ENCODE results near the gene SYNRG.

Gene SYNRG

DNA sequence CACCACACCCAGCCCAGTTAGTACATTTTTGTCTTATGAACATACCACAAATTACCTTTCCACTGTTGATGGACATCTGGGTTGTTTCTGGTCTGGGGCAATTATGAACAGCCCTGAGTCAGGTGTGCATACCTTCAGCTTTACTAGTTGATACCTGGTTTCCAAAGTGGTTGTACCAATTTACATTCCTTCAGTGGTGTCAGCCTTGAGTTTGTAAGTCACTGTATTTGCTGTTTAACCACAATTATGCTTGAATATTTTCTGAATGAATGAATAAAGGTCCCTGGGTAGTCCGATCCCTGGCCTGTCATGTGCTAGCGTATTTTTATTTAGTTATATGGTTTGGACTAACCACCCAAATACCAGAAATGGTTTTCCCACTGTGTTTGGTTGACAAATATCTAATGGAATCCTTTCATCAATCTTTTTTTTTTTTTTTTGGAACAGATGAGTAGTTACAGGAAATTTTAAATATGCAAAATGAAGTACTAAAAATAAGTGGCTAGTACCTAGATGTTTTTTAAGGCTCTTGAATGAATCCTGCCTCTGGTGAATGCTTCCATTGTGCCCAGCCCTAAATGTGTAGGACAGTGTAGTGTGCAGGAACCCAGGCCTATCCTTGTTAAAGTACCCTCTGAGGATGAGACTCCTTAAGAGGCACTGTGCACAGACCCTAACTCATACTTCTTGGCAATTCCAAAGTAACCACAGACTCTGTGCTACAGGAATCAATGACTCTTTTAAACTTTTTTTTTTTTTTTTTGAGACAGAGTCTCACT, 115.8 kb downstream of the SYNRG start:
- no peak for DNase-seq

DNA sequence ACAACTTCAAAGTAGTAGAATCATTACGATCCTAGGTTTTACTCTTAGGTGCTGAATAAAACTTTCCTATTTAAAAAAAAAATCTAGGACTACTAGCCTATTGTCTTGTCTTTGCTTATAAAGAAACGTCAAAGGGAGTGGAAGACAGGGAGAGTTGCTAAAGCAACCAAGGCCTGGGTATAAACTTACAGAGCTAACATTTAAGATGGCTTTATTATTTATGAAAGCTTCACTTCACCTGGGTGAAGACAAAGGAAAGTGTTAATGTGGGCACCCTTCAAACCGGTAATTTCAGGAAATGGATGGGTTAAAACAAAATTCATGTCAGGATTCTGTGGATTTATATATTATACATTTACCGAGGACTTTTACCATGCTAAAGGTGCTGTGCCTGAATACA, 117.1 kb downstream of the SYNRG start:
- no peak for DNase-seq

DNA sequence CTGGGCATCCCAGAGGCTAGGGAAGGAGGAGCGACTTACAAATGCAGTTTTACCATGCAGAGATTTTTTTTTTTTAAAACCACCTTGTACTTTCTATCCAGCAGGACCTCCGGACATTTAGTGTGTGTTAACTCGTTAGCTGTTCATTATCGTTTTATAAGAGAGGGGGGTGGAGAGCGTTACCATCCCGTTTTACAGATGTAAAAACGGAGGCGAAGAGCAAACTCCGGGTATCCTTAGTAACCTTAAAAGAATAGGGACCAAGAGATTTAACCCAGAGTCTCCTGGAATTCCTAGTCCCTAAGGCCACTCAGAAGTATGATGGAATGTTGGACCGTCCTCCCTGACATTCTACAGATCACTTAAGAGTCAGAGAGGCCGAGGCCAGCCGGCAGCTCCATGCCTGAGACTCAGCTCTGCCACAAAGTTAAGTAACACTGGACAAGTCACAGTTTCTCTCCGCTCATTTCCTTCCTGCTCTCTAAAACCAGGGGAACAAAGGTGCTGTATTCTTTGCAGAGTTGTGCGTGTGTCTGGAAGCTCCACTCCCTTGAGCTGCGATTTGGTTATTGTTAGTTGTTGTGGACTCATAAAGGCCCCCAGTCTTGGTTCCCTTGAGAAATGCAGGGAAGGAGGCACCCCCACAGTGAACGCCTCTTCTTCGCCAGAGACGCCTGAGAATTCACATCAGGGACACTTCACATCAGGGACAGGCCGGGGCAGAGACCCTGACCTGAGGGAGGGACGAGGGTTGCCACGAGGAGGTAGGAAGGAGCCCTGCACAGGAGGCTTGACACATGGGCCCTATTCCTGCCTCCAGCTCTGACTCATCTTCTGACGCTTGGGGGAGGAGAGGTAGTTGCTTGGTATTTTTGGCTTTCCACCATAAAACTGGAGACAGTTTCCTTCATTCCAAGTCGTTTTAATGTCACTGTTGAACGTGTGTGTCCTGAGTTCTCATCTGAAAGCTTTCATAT, 118.3 kb downstream of the SYNRG start:
- DNase-seq: peak; percentile 53

DNA sequence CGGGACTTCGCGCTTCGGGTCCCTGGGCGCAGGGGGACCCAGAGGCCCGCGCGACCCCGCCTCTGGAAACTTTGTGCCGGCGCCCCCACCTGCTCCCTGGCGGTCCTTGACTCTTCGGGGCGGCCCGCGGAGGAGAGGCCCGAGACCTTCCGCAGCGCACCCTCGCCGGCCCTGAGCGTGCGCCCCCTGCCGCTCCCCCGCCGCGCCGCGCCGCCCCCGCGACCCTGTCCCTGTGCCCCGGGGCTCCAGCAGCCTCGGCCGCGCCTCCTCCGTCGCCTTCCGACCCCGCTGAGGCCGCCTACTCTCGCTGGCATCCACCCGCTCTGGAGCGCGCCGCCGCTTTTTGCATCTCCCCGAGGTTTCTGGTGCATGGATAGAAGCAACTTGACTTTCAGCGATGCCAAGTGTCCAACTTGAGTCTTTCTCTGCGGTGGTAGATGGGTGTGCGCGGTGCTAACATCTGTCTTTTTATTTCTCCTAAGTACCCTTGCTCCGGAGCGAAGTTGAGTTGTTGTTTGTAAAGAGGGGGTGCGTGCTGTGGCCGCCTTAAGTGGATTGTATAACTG, 119.1 kb downstream of the SYNRG start:
- peak; percentile 71 for DNase-seq

DNA sequence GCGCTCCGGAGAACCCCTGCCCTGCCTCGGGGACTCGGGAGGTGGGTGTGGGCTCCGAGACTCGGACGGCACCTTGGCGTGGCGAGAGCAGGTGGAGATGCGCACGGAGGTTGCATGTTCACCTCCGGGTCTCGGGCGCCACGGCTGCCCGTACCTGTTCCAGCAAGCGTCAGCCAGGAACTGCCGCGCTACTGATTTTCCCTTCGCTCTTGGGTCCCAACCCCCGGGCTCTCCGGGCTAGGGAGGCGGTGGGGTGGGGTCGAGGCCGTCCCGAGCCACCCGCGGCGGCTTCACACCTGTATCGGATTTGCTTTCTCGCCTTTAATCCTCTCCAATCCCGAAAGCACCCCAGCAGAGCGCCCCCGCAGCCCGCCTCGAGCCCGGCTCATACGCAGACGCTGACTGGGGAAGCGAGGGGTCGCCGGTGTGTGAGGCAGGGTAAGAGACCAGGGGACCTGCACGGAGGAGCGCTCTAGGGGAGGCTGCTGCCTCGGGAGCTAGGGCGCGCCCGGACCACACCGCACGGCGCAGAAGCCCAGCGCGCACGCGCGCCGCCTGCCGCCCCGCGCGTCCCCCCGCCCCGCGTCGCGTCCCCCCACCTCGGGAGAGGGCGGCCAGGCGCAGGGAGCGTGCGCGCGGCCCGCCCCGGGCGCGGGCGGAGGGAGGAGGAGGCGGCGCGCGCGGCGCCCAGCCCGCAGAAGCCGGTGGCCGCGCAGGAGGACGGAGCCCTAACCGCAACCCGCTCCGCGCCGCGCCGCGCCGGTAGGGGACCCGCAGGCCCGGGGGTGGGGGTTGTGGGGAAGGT, 119.8 kb downstream of the SYNRG start, which contains the start of gene DUSP14:
Gene DUSP14, plus strand, starts transcription at position 695 of the 805 bp plus-strand sequence. CDS start 22,382 bp downstream, outside the sequence.
- DNase-seq: peak; percentile 86

DNA sequence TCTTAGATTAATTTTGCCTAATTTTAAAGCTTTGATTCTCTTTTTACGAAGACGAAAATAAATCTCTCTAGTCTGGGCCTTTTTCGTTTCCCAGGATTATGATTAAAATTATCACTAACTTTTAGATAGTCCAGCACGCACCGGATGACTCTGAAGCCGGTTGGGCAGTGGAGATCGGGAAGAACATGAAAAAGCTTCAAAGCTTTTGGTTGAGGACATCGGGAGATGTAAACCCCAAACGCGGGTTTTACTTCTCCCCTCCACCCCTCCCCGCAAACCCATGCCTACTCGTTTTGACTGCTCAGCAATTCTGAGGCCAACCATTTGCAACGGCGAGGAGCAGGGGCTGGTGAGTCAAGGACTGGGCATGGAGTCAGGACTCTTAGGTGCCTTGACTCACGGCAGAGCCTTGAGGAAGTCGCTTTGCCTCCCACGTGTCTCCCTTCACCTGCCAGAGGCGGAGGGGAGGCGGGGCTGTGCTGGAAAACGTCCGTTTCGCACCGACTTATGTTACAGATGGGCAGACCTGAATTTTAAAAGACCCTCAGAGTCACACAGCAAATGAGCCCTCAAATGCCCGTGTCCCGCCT, 120.5 kb downstream of the SYNRG start:
- DNase-seq: peak; percentile 68

DNA sequence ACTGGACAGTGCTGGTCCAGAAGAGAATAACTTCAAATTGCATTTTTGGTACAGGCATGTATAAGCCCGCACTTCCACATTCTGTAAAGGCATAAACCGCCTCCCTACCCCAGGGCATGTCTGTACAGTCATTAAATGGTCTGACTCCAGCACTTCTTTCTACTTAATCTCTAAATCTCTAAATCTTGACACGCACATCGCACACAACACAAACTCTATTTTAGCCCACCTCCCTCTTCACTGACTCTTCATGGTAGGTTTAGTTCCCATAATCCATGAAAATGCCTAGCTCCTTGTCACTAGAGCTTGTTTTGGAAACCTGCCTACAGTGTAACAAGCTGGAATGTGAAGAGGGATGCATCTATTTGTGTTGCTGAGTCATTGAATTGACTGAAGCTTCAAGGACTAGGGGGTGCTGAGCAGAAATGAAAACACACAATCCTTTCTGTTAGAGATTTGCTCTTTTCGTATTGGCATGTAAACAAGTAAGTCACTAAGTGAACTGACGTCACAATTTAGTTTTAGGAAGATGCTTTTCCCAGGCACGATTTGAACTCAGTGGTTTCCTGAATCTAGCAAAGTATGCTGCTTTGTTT, 121.1 kb downstream of the SYNRG start:
- peak; percentile 56 for DNase-seq

DNA sequence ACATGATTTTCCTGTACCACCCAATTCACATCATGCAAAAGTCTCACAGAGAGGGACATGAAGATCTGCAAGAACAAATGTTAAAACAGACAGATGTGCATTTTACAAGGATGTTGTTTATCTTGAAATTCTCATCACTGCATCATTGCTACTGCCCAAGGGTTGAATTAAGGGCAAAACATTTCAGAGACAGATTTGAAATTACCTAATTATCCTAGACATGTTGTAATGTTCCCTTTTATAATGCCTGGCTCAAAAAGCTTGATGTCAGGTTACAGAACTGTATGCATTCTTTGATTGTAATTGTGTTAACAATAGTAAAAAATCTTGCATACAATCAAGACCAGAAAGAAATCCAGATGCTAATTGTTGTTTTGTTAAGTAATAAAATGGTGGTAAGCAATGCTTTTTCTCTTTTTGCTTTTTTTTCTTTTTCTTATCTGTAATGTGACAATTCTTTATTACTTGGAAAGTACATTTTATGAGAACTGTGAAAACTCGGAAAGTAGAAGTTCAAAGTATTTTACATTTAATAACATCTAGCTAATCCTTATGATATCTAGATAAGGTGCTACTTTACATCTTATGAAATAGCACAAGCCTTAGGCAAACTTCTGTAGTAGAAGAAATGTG, 123.2 kb downstream of the SYNRG start:
- no peak for DNase-seq

DNA sequence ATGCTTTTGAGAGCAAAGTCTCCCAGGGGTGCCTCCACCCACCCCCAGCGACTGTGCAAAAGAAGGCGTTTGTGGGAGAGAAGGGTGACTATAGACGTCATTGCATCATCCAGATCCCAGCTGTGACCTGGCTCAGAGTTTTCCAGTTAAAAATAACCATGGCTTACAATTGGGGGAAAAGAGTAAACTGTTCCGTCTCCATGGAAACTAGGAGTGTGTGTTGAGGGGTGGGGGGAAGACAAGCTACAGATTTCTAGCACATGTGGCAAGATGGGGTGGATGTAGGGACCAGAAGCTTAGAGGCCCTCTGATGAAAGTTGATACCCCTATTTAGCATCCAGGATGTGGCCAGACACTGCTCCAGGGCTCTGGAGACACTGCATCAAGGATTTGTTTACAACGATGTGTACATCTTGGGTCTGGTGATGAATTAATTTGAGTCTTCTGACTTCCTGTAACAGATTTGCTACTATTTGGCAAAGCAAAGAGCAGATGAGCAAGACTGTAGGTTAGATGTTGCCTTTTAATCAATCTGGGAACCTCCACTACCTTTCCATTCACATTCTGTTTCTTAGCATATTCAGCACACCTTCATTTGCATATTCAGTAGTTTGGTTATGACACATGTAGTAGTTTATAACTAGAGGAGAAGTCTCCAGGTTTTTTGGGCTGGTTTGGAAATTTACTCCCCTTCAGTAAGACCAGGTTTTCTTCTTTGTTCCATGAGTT, 125.7 kb downstream of the SYNRG start:
- DNase-seq: peak; percentile 22

DNA sequence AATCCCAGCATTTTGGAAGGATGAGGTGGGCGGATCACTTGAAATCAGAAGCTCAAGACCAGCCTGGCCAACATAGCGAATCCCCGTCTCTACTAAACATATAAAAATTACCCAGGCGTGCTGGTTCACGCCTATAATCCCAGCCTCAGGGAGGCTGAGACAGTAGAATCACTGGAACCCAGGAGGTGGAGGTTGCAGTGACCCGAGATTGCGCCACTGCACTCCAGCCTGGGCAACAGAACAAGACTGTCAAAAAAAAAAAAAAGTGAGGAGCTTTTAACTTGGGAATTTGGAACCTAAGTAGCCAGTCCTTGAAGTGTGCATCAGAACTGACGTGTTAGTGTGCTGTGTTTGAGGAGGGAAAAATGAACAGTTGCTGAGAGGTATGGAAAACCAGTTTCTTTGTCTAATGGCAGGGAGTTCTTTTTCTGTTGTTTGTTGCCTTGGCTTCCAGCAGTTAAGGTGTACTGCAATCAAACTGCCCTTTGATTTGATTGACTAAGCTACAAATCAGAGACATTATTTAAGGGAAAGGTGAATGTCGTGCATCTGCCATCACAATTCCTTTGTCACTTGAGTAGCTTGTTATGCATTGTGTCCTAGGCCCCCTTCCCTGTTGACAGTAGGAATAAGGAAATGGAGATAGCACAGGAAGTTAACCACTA, 128.1 kb downstream of the SYNRG start:
- DNase-seq: no peak

DNA sequence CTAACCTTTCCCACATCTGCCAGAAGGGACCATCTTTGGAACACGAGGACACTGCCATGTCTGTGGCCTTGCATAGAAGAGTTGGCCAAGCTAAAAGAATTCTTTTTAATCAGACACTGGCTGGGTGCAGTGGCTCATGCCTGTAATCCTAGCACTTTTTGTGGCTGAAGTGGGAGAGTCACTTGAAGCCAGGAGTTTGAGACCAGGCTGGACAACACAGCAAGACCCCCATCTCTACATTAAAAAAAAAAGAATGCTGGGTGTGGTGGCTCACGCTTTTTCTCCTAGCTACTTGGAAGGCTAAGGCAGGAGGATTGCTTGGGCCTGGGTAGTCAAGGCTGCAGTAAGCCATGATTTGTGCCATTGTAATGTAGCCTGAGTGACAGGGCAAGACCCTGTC, 128.8 kb downstream of the SYNRG start:
- no peak for DNase-seq

DNA sequence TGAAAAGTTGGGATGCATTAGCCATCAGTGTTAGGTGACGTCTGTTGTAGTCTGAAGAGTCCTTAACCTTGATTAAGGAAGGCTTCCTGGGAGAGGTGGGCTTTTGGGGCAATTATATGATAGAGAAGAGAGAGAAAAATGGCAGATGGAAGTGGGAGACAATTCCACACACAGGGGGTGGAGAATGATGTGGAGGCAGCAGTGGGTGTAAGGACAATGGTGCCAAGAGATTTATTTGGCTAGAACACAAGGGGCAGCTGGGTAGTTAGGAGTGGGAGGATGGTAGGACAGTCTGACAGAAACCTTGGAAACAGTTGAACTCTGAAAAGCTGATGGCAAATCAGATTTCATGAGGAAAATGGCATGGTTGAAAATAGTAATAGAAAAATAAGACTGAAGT, 130.2 kb downstream of the SYNRG start:
- no peak for DNase-seq

DNA sequence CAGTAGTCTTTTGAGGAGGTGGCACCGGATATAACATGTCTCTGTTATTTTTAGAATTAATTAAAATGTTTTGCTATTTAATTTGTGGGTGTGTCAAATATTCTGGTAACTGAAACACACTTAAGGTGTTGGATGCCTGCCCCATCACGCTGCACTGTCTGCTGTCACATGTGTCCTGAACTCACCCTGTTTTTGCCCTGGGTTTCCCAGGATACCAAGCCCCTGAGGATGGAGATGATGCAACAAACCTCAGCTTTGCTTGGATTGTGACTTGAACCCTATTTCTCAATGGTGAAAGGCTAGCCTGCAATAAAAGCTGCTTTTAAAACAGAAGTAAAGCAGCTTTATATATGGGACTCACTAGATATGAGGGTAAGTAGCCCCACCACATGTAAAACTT, 131.0 kb downstream of the SYNRG start:
- DNase-seq: no peak

DNA sequence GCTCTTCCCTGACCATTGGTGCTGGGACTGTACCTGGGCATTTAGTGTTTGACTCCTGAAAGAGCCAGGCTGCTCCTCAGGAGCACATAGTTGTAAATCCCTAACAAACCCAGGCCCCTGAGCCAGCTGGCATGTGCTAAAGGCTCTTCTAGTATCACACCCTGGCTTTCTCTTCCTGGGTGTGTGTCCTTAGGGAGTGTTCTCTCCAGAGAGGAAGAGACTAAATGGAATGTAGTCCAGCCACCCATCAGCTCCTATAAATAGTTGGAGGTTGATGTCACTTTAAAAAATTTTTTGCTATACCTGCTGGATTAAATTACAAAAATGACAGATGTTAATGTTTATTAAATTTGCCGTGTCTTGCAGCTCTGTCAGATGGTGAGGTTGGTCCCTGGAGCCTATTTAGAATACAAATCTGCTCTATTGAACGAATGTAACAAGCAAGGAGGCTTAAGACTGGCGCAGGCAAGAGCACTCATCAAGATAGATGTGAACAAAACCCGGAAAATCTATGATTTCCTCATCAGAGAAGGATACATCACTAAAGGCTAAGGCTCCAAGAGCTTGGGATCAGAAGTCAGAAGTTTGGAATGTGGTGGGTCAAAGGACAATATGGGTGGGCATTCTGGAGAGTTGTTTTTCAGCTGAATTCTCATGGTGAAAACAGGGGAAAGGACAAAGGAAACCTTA, 132.6 kb downstream of the SYNRG start:
- DNase-seq: no peak

DNA sequence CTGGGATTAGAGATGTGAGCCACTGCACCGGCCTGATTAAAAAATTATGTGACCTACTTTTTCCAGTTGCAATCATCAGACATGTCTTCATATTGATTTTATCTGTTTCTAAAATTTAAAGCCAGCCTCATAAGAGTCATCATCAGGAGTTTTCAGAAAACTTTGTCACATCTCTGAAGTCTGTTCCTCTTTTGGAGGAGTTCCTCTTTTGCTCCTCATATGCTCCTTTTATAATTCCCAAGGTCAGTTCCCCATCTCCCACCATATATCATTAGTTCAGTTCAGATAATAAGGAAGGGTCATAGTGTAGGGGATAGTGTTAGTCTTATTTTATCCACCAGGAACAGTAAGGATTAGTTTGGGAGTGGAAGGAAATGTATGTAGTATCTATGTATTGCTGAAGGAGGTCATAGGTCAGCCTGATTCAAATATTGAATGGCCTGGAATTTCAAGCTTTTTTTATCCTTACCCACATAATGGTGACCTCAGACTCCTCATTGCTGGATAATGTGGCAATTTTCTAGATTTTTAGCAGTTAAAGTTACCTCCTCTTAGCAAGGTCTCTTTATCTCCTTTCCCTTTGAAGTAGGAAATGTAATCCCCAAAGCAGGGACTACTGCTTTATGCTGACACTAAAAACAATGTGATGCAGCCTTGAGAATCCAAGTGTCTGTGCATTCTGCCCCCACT, 133.3 kb downstream of the SYNRG start:
- DNase-seq: no peak

DNA sequence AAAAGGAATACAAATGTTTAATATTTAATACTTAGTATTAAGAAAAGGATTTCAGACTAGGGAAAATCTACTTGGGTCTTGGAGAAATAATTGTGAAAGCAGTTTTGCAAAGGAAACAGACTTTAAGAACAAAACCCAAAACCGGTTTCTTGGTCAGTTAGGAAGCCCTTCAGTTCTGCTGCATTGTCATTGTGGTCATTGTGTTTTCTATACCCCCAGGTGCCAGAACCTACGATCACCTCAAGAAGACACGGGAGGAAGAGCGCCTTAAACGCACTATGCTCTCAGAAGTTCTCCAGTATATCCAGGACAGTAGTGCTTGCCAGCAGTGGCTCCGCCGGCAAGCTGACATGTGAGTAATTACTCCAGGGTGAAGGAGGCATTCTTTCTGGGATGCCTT, 139.0 kb downstream of the SYNRG start:
- no peak for DNase-seq

DNA sequence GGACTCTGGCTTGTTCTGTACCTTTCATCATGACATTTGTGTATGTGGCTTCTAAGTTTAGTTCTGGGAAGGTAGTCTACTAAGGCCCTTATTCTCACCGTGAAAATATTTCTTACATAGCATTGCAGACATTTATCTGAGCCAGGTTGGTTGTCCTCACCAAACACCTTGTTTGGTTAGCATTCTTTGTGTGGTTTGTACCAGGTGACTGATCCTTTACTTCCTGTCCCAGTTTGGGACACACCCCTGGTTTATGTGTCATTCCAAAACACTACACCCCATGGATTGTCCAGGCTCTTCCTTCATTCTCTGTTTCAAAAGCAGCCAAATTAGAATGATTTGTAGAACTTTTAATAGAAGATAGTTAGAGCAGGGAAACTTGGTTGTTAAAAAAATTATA, 142.7 kb downstream of the SYNRG start:
- DNase-seq: no peak

DNA sequence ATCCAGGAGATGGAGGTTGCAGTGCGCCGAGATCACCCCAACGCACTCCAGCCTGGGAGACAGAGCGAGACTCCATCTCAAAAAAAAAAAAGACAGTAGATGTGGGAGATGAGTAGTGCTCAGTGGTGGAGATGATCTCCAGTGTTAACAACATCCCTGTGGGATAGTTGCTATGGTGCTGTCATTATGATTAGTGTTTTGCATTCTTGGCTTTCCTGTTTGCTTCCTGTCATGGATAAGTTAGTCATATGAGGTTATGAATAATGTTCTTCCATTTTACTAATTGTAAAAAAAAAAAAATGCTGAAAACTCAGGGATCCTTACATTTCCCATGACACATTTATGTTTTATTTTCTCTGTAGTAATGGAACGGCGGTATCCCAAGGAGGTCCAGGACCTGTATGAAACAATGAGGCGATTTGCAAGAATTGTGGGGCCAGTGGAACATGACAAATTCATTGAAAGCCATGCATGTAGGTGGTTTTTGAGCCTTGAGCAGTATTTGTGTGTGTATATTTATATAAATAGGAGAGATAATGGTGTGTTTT, 144.1 kb downstream of the SYNRG start:
- DNase-seq: no peak

Measured in activated CD4-positive, alpha-beta T cell treated with anti-CD3 and anti-CD28 coated beads, Interleukin-10, Interleukin-2, amounts not matched to agents 100 ng/mL and 50 ng/mL, durations not matched to agents 16 hours and 8 hours (primary cell).